ENCODE data around the gene TMEM106C.

The TMEM106C gene, protein sequence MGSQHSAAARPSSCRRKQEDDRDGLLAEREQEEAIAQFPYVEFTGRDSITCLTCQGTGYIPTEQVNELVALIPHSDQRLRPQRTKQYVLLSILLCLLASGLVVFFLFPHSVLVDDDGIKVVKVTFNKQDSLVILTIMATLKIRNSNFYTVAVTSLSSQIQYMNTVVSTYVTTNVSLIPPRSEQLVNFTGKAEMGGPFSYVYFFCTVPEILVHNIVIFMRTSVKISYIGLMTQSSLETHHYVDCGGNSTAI

GRCh38 chr12:47963340-47964040 is at the start of gene TMEM106C:
TMEM106C (plus strand) TSS chr12:47963596; CDS start chr12:47964237, 641 bp downstream.
- DNase-seq = peak; percentile 81

- no peak for DNase-seq
These were observed 42.5 kb upstream of the TMEM106C start for GRCh38 chr12:47920913-47921312.

DNA sequence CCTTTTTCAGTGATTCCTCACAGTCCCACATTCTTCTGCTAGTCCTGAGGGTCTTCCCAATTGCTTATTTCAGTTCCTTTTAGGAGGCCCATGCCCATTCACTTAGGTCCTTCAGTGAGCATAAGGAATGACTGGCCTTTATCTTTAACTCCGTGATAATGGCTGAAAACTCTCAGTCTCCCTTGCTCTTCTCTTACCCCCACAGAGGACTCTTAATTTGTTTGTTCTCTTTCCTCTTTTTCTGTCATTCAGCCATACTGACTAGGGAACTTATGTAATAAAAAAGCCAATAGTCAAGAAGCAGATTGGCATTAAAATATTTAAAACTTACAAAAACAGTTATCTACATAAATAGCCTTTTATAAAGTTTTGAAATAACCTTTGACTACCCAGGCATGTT is 41.5 kb upstream of the TMEM106C start:
- no peak for DNase-seq

- DNase-seq = no peak
These were observed 36.0 kb upstream of the TMEM106C start for GRCh38 chr12:47927346-47927745.

- no peak for DNase-seq
These were observed 32.8 kb upstream of the TMEM106C start for GRCh38 chr12:47930634-47931033.

DNA sequence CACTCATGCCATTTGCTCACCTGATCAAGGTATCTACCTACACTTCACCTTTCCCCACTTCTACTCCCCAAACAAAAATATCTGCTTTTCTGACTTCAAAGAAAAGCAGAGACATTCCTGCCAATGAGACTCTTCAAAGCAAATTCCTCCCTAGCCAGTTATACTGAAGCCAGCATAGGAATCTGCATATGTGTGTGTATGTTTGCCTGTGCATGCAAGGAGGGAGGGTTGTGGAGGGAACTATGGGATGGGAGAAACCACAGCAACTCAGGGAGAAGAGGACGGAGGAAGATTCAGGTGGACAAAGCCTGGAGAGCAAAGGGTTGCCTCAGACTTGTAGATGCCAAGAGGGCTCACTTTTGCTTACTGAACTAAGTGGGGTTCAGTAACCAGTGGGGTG is 32.2 kb upstream of the TMEM106C start:
- DNase-seq = no peak

- DNase-seq = no peak
These were observed 28.2 kb upstream of the TMEM106C start for GRCh38 chr12:47935184-47935583.

DNA sequence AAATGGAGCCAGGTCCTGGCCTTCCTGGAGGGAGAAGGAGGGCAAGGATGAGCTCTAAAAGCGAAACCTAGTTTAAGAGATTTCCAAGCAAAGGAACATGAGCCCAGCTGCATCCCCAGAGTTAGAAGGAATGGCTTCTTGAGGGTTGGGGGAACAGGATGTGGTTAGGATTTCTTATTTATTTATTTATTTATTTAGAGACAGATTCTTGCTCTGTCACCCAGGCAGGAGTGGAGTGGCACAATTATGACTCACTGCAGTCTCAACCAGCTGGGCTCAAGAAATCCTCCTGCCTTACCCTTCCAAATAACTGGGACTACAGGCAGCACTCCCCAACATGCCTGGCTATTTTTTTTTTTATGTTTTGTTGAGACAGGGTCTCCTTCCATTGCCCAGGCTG is 25.3 kb upstream of the TMEM106C start:
- DNase-seq = no peak

GRCh38 chr12:47938594-47938993 is 24.8 kb upstream of the TMEM106C start:
- no peak for DNase-seq

DNA sequence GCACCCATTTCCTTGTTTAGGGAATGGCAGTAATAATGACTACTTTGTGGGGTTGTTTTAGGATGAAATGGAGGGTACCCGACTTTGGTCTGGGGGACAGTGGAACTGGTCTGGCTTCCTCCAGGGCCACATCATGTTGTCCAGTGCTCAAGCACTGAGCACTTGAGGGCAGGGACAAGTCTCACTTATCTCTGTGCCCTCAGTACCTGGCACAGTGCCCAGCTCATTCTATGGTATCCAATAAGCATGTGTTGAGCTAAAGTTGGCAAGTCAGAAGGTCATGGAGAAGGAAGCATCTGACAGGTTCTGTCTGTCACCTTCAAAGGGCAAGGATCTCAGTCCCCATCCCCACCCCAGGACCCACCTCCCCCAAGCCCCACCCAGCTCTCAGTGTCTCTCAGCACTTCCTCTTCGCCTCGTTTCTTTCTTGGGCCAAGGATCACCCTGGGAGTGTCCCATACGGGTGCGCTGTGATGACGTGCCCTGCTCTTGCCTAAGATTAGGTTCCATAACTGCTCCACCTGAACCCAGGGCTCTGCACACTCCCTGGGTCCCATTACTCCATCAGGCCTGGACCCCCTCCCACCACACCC is 24.3 kb upstream of the TMEM106C start:
- DNase-seq = no peak

DNA sequence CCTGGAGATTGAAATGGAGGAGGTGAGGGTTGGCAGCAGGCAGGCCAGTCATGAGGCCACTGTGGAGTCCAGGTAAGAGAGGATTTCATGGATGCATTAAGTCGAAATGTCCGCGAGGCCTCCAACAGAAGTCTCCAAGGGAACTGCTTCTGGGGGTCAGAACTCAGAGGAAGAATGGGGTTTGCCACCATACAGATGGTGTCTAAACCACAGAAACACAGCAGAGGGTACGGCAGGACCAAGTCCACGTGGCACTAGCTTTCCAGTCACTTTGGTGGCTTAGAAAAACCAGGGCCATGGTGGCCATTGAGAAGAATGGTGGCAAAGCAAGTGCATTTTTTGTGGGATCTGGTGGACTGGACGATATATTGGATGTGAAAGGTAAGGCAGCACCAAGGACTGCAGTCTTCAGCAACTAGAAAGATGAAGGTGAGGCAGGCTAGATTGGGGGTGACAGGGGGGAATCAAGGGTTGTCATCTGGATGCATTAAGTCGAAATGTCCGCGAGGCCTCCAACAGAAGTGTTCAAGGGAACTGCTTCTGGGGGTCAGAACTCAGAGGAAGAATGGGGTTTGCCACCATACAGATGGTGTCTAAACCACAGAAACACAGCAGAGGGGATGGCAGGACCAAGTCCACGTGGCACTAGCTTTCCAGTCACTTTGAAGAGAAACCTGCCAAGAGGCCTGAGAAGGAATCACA is 22.5 kb upstream of the TMEM106C start:
- DNase-seq = no peak

- DNase-seq = no peak
These were observed 22.0 kb upstream of the TMEM106C start for GRCh38 chr12:47941475-47941780.

- DNase-seq = no peak
These were observed 21.4 kb upstream of the TMEM106C start for GRCh38 chr12:47941871-47942613.

- DNase-seq = no peak
These were observed 20.7 kb upstream of the TMEM106C start for GRCh38 chr12:47942614-47943225.

DNA sequence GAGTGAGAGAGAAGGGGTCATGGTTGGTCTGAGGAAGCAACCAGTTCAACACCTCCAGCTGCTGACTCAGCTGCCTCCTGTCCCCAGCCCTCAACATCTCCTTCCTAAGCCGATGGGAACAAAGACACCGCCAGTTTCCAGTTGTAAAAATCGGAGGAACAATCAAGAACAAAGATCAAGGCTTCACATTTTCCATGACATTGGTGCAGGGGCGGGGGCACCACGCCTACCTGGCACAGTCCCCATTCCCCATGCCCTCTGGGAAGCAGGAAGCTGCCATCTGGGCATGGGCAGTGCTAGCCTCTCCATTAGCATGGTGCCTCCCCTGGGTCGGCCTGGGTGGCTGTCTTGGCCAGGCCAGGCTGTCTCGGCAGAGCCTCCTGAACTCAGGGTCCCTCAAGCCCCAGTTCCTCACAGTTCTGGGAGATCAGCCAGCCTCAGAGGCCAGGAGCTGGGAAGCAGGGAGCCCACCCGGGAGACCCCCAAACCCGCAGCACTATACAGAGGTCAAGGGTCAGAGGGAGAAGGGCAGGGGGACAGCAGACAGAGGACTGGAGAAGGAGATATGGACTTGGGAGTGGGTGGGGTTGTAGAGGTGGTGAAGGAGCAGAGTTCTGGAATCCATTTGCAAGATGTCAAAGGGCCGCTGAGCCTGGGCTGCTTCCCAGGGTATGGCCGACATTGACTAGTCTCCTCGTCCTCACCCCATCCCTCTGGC is 19.6 kb upstream of the TMEM106C start:
- no peak for DNase-seq

DNA sequence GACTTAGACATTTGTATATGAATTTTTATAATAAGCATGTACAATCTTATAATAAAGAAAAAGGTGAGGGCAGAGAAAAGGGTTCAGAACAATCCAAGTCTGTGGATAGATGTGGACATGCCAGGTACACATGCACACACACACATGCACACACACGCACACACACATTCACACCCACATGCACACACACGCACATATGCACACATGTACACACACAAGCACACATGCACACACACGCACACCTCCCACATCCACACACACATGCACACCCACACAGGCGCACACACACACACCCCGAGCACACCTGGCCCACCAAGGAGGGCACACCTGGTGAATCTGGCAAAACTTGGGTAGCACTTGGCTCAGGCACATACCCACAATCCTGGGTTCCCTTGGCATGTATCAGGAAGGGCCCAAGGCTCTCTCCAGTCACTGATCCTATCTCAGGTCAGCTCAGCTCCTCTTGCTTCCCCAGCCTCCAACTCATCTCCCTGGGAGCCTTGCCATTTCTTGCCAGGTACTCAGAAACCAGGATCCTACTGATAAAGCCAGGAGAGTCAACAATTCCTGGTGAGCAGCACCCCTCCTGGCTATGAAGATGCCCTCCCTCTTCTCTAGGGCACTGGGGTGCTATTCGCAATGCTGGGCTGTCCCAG is 18.6 kb upstream of the TMEM106C start:
- DNase-seq = no peak

GRCh38 chr12:47945341-47945728 is 18.1 kb upstream of the TMEM106C start:
- DNase-seq = no peak

DNA sequence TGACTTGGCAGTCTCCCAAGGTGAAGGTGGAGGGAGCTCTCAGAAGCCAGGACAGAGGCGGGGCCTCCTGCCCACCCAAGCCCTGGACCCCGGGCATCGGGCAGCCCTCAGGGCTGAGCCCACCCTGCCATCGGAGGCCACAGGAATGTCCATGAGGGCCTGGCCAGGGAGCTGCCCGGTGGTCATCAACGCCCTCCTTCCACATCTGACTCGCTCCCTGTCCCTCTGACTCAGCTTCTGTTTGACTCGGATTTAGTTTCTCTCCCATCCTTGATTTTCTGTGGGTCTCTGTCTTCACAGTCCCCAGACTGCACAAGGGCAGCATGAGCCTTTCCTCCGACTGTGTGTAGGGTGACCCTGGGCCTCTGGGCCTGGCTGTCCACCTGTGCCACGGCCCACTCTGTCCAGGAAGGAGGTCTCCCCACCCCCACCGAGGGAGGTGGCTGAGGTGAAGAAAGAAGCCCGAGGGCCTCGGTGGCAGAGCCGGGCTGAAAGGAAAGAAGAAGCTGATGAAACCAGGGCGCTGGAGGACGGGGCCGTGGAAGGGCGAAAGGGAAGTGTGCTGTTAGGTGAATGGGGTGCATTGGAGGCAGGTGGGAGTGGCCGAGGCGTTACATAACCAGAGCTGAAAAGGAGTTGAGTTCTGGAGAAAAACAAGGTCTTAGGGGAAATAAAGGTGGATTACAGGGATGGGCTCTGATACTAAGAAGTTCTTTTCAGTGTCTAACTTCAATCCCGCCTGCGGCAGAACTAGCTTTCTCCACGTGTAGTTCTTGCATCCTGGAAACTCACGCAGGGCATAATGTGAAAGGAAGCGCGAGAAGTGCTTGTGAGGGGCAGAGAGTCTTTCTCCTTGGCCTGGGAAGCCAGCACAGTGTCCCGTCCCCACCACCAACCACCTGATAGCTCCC is 16.7 kb upstream of the TMEM106C start:
- no peak for DNase-seq

- DNase-seq = no peak
These were observed 16.1 kb upstream of the TMEM106C start for GRCh38 chr12:47947341-47947740.
